GM21390 (cell line): ENCODE data around the gene MMP3.
A peak's percentile ranks its signal among the peaks of the same experiment; 100 is the strongest.

ENCODE experiments used
- ATAC-seq: cut with Tn5 transposase; IDR thresholded peaks from one replicate; pipeline ENCODE4 v1.9.1; 2021; ENCODE audit not compliant: unreplicated experiment

Gene MMP3

DNA sequence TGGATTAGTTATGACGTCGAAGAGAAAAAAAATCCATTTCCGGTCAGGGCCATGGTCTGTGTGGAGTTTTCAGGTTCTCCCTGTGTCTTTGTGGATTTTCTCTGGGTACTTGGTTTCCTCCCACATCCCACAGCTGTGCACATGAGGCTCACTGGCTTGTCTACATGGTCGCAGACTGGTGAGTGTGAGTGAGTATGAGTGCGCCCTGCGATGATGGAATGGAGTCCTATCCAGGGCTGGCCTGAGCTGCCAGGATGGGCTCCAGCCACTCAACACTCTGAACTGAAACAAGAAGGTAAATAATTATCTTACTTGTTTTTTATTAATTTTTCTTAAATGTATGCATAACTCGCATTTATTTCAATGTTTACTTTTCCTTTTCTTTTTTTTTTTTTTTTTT, 10.8 kb downstream of the MMP3 start:
- no peak for ATAC-seq

- ATAC-seq = no peak
These were observed 11.6 kb downstream of the MMP3 start for GRCh38 chr11:102831489-102832440.

DNA sequence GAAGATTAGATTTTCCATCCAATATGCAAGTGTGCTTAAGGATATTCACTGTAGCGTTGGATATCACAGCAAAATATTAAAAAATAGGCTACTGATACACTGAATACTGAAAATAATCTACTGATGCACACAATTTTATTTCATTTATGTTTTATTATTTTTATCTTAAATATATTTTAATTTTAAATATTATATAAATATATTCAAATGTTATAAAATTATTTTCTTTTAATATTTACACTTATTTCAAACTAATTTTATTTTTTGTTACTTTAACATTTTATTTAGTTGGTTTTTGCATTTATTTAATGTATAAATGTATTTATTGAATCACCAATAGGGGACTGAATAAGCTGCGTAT, 12.3 kb downstream of the MMP3 start:
- ATAC-seq = no peak

DNA sequence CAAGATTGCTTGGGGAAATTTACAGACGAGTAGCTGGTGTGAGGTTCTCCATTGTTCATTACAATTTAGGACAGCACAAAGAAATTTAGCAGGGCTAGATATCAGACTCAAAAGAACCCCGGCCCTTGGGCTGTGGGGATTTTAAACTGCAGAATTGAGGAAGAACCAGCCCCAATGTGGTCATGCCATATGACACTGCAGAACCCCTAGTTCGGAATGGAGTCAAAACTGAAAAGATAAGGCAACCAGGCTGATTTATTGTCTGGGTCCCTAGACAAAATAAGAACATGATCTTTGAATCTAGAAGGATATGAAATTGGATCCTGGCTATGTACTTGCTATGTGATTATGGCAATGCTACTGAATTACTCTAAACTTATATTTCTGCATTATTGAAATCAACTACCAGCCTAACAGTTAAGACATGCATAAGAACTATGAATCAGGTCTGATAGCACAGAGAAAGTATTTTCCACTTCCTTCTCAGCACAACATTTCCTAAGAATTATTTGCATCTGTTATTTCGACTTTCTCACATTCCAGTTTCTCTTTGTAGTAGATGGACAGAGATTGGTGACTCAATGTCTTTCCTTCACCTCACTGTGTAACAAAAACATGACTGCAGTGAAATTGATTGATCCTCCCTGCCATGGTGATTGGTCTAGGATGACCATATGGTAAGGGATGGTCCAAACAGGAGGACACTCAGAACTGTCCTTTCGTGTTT, 13.2 kb downstream of the MMP3 start:
- ATAC-seq = no peak

DNA sequence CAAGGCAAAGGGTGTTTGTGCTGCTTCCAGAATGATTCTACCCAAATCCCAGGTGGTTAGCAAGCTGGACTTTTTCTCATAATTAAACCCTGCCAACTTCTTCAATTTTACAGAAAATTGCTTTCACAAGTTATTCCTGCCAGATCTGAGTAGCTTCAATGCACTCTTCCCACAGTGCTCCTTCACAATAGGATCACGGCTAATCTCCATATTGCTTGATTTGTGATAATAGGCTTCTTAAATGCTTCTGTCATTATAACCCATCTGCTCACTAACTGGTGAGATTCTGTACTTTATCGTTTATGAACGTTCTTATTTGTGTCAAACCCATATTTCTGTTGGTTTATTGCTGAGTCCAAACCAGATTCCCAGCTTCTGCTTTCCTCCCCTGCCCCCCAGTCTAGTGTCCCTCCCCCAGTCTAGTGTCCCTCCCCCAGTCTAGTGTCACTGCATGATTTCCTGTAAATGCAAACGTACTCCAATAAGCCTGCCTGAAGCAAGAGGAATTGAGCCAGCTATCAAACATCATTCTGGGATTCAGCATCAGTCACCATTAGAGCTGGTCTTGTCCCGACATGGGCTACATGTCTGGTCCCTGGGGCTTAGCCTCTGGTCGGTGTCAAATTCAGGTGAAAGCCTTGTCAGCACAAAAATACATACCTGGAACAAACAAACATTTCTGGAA, 14.0 kb downstream of the MMP3 start:
- no peak for ATAC-seq

DNA sequence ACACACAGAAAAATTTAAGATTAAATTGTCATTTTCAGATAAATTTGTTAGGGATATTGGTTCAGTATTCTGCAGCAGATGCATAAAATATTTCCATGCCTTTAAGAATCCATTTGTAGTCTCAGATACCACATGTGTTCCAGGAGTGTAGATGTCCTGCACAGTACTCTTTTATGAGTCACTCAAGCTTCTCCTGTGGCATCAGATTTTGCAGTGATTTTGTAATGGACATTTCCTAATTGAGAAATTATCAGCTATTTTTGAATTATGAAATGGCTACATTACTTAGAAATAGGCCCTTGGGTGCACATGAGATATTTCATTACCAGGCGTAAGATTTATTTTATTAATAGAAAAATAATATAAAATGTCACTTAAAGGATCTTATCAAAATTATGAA, 18.9 kb downstream of the MMP3 start:
- ATAC-seq = no peak

DNA sequence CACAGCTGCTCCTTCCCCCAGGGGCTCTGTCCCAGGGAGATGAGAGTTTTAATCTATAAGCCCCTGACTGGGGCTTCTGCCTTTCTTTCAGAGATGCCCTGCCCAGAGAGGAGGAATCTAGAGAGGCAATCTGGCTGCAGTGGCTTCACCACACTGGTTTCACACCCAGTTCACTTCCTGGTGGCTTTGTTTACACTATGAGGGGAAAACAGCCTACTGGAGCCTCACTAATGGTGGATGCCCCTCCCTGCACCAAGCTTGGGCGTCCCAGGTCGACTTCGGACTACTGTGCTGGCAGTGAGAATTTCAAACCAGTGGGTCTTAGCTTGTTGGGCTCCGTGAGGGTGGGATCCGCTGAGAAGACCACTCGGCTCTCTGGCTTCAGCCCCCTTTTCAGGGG, 23.9 kb downstream of the MMP3 start:
- ATAC-seq = no peak

- no peak for ATAC-seq
These were observed 29.9 kb downstream of the MMP3 start for GRCh38 chr11:102813484-102813883.

- no peak for ATAC-seq
These were observed 31.2 kb downstream of the MMP3 start for GRCh38 chr11:102812188-102812587.

DNA sequence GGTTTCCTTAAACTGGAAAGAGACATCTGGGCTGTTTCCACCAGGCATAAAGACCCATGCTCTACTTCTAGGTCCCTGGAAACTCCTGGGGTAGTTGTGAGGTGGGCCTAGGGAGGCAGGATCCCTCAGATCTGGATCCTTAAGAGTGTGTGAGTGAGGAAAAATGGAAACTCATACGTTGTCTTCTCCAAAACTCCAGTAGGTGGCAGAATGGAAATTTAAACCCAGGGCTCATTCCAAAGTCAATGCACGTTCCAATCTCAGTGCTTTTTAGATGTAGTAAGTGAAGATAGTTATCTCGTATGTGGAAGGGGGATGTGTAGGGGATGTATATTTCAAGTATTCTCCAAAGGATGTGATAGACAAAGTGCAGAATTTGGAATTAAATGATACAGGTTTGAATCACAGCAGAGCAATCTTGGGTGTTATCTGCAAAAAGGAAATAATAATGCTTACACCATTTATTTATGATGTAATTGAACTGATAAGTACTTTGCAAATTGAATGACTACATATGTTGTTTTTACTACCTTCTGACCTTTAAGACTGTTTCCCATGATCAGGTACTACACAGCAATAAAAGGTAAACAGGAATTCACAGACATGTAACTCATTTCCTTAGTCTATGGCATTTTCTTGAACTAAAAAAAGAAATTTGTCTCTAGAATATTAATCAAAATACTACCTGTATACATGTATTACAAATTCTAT, 32.3 kb downstream of the MMP3 start:
- ATAC-seq = no peak

DNA sequence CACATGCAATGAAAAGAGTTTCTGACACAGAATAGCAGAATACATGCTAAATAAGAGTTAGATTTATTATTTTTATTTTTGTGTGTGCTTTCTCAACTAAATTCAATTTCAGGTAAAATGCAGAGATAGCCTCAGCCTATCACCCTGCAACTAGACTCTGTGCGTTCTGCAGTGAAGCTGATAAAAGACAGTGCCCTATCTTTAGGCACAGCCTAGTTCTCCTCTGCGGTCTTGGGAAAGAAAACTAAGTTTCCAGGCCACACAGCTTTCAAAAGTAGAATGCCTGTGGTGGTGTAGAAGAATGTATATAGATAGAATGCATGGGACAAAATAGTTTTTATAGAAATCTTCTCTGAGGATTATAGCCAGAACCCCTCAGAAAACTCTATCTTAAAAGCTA, 33.4 kb downstream of the MMP3 start:
- no peak for ATAC-seq

DNA sequence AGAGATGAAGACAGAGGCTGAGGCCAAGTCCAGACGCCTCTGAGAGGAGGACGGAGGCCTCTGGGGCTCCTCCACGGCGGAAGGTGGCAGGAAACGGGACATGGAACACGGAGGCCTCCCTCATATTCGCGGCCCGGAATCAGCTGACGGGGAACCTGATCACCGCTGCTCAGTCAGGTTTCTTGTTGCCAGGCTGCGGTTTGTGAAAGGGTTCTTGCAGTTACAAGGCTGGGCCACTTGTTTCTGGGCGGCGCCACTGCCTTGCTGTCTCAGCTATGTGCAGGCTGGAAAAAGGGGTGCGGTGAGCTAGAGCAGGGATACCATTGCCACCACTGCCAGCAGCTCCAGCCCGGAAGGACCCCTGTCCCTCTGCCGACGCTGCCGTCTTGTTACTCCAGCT, 35.5 kb downstream of the MMP3 start:
- ATAC-seq = no peak

DNA sequence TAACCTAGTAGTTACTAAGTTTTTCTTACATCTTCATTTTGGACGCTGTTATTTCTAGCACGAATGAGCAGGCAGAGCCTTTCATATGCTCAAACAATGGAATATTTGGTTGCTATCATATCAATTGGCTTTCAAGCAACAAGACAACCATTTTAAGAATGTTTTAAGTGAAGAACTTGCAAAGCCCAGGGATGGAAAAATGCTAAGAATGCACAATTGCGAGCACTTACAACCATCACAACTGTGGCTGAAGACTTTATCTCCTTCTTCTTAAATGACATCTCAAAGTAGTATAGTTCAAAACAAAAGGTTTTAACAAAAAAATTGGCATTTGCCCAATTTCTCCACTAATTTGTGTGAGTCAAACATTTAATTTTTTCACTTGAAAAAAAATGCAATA, 37.1 kb downstream of the MMP3 start:
- no peak for ATAC-seq

DNA sequence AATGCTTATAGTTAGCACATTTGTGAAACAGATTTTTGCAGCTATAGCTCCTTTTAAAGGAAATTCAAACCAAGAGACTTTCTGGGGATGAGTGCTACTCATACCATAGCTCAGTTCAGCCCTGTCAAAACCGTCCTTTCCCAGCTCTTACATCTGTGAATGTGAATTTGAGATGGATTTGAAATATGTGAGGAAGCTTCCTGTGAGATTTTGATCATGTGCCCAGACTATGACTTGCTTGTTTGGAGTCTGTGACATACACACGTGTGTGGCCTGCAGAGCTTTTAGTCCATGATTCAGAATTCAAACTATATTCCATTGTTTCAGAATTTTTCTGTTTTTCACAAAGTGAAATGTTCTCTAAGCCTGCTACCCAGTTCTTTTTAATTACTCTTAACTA, 41.1 kb downstream of the MMP3 start:
- no peak for ATAC-seq

DNA sequence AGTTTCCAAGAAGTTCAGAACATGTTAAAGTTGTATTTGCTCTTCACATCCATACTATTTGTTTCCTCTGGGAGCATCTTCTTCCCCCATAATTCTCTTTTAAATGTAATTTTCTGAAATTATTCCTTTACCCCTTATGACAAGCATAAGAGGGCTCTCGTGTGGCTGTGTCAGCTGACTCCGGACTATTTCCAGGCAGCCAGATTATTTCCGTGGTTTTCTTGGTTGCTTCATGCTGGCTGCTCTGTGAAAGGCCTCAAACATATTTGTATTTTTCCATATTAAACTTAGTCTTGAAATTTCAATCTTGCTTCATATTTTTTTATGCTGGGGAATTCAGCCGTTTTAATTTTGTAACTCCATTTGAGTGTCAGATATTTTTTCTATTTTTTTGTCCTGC, 42.6 kb downstream of the MMP3 start:
- no peak for ATAC-seq

GRCh38 chr11:102799681-102800340, 43.6 kb downstream of the MMP3 start:
- no peak for ATAC-seq

DNA sequence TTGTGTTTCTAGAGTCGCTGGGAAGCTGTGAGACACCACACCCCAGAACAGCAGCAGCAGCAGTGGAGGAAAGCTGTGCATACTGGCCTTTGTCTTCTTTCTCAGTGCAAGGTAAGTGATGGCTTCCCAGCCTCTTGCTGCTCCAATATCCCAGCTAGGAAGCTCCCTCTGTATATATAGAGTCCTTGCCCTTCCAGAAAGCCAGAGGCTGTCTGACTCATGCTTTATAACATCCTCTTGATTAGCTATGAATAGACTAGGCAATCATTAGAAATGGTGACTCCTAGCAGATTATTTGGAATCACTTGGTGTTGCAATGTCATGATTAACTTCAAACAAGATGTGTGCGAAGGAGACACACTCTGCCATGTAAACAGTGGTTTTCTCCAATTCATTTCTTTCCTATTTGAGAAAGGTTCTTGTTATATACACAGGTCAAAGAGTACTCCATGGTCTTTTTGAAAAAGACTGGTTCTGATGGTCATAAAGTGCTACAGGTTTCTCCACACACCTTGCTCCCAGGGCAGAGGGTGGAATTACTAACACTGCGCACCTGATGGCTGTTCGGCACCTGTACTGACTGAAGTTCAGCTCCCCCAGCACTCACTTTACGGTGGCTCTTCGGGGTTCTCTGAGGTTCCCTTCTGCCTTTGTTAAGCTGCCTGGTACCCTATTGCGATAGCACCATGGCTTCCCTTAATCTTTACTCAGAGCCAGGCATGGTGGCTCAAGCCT, 45.2 kb downstream of the MMP3 start, which contains the start of gene MMP1:
MMP1 (minus strand) TSS at position 149 of the 735 bp plus-strand sequence; CDS start at position 81, 68 bp downstream.
- no peak for ATAC-seq

DNA sequence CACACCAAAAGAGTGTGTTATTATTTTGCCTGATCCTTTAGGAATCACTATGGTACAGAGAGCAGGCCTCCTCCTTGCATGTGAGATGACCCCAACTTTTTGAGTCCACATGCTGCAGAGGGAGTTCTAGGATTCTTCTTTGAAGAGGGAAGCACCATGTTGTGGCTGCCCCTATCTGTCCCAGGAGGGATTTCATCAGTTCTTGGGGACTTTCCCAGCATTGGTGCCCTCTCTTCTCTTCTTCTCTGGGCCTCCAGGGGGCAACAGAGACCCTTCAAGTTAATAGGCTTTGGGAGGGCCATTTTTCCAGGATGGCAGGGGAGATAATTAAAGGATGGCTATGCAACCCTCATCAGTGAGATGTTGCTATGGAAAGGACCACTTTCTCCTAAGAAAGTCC, 49.0 kb downstream of the MMP3 start:
- peak; percentile 96 for ATAC-seq

- ATAC-seq = no peak
These were observed 49.6 kb downstream of the MMP3 start for GRCh38 chr11:102793677-102794290.
